GM12875 (cell line): ENCODE results near the gene TRIM14.
"Not testable (repeated sequence)": the region's sequence is repeated elsewhere in the genome, so short reads cannot be mapped to it uniquely, and the experiment has no call there.

Experiments used
- H3K4me3 ChIP-seq: one replicate; pipeline ENCODE4 v1.5.1; 2011; ENCODE audit warnings: low read depth, low read length, control low read depth
- TF ChIP-seq, protein P1 (sequence below): IDR thresholded peaks from 2 replicates; pipeline ENCODE4 v1.5.1; 2011; ENCODE audit warnings: low read depth, mild to moderate bottlenecking, control low read depth, inconsistent platforms, low read length, moderate library complexity, borderline replicate concordance; ENCODE audit not compliant: insufficient read depth

Gene TRIM14

DNA sequence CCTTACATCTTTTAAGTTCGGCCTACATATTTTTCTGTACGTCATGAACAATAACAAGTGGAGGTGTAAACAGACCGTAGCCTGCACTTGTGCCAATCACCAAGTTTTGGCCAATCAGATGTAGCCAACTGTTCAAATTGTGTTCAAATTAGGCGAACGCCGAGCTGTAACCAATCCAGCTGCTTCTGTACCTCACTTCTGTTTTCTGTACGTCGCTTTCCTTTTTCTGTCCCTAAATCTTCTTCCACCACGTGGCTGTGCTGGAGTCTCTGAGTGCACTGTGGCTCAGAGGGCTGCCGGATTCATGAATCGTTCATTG, 26.4 kb downstream of the TRIM14 start:
- no peak overlapping the region for H3K4me3 ChIP-seq

GRCh38 chr9:98091735-98092612, 27.0 kb downstream of the TRIM14 start:
- H3K4me3 ChIP-seq, result no peak overlapping the region
- TF ChIP-seq, protein P1, sequence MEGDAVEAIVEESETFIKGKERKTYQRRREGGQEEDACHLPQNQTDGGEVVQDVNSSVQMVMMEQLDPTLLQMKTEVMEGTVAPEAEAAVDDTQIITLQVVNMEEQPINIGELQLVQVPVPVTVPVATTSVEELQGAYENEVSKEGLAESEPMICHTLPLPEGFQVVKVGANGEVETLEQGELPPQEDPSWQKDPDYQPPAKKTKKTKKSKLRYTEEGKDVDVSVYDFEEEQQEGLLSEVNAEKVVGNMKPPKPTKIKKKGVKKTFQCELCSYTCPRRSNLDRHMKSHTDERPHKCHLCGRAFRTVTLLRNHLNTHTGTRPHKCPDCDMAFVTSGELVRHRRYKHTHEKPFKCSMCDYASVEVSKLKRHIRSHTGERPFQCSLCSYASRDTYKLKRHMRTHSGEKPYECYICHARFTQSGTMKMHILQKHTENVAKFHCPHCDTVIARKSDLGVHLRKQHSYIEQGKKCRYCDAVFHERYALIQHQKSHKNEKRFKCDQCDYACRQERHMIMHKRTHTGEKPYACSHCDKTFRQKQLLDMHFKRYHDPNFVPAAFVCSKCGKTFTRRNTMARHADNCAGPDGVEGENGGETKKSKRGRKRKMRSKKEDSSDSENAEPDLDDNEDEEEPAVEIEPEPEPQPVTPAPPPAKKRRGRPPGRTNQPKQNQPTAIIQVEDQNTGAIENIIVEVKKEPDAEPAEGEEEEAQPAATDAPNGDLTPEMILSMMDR, result no peak

More for the DNA sequence above, 26.4 kb downstream of the TRIM14 start:
- TF ChIP-seq, protein P1, result no peak

DNA sequence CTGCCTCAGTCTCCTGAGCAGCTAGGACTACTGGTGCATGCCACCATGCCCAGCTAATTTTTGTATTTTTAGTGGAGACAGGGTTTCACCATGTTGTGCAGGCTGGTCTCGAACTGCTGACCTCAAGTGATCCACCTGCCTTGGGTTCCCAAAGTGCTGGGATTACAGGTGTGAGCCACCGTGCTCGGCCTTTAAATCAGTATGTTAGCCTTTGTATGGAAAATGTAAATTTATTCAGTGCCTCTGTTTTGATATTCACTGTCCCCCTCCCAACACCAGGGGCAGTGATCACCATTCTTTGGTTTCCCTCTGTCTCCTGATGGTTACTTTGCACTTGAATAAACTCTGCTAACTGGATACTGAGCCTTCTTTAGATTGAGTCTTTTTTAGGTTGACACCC, 28.3 kb downstream of the TRIM14 start:
- not testable (repeated sequence) for H3K4me3 ChIP-seq

DNA sequence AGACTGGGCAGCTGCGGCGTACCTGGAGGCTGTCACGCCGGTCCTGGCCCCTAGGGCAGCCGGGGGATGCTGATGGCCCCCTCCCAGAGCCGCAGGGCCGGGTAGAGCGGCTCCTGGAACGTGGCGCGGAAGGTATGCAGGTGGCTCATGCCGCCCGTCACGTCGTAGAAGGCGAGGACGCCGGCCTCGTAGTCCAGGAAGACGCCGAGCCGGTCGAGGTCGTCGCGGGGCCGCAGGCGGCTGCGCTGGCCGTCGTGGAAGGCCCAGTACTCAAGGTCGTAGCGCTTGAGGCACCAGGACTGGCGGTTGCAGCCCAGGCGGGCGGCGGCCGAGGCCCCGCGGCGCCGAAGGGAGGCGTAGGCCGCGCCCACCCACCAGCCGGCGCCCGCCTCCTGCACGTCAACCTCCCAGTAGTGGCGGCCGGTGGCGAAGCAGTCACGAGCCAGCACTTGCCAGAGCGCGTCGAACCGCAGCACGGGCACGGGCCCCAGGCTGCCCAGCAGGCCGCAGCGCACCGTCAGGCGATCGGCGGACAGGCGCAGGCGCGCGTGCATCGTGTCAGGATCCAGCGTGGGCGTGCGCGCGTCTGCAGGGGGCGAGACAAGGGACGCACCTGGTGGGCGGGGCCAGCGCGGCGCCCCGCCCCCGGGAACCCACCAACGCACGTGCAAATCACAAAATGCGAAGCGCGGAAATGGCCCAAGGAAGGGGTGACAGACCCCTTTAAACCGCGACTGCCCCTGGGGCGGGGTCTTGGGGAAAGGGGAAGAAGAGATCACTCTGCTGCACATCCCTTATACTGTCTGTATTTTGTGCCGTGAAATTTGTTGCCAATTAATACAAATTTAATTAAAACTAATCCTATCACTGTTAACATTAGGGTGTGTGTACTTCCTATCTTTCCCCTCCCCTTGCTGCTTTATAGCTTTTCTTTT, 31.3 kb downstream of the TRIM14 start:
- no peak overlapping the region for H3K4me3 ChIP-seq
- TF ChIP-seq, protein P1, result no peak

GRCh38 chr9:98086461-98086860, 32.6 kb downstream of the TRIM14 start:
- TF ChIP-seq, protein P1, result no peak
- no peak overlapping the region for H3K4me3 ChIP-seq

DNA sequence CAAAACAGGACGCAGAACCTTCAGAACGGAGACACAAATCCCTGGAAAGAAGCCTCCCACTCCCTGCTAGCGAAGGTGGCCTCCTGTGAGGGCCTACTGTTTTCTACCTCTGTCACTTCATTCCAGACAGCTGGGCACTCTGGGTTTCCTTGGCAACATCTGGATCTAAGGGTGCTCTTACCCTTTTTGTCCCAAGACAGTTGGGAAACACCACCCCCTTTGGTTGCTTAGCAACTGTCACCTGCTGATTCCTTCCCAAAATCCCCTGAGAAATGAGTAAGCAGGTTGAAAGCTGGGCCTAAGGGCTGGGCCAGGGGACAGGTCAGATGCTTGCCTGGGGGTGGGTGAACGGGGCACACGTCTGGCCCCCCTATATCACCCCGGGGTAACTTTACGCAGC, 33.1 kb downstream of the TRIM14 start:
- no peak overlapping the region for H3K4me3 ChIP-seq
- TF ChIP-seq, protein P1, result no peak

DNA sequence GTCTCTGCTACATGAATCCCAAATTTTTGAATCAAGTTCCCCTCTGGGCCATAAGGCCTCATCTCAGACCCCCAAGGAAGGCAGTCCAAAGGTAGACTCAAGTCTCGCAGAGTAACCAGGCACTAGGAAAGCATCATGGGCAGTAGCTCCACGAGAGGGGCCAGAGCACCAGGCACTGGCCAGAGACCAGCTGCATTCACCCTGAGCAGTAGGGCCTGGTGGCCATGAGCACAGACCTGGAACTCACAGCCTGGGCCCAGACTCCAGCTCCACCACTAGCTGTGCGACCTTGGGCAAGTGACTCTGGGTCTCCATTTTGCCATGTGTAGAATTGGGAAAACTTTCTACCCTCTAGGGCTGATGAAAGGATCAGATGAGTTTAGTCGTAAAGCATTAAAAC, 34.0 kb downstream of the TRIM14 start:
- no peak overlapping the region for H3K4me3 ChIP-seq
- TF ChIP-seq, protein P1, result no peak
